Endothelial cell of umbilical vein (primary cell): ENCODE measurements around the gene ZSCAN5A.

Experiments used
- CTCF ChIP-seq, 2 donors: IDR thresholded peaks; 1 replicate in 1 of 2; 2 replicates in 1 of 2; pipeline ENCODE4 v1.5.1; 2011; ENCODE audit warnings: low read length in 2 of 2, mild to moderate bottlenecking in 2 of 2, moderate library complexity in 2 of 2, control low read depth in 1 of 2, inconsistent platforms in 1 of 2, low read depth in 1 of 2; ENCODE audit not compliant: insufficient read depth in 1 of 2; ENCODE audit errors: extremely low read depth in 1 of 2
- EZH2 ChIP-seq: IDR thresholded peaks from 2 replicates; pipeline ENCODE4 v1.6.1; 2012; ENCODE audit warnings: borderline replicate concordance, low read depth, mild to moderate bottlenecking, moderate library complexity, low read length, inconsistent platforms; ENCODE audit not compliant: severe bottlenecking
- JUN ChIP-seq: IDR thresholded peaks from 2 replicates; pipeline ENCODE4 v1.6.1; 2011; ENCODE audit warnings: borderline replicate concordance, low read depth; ENCODE audit not compliant: insufficient read length, insufficient read depth
- MYC ChIP-seq: IDR thresholded peaks from one replicate; pipeline ENCODE4 v1.6.1; 2011; ENCODE audit warnings: mild to moderate bottlenecking, low read depth, low read length
- POLR2A ChIP-seq: IDR thresholded peaks from 2 replicates; pipeline ENCODE4 v1.6.1; 2012; ENCODE audit warnings: low read depth, mild to moderate bottlenecking, control low read depth, low read length
- POLR2AphosphoS5 ChIP-seq: IDR thresholded peaks from 2 replicates; pipeline ENCODE4 v1.6.1; 2012; ENCODE audit warnings: low read depth, mild to moderate bottlenecking, control low read depth, low read length, moderate library complexity; ENCODE audit not compliant: insufficient read depth
- TF ChIP-seq, protein P1 (sequence below): IDR thresholded peaks from 2 replicates; pipeline ENCODE4 v1.6.1; 2011; ENCODE audit not compliant: insufficient read depth, insufficient read length

GRCh38 chr19:56315077-56315828 is 614 bp upstream of the ZSCAN5A start:
- TF ChIP-seq EZH2: no peak
- TF ChIP-seq POLR2A: peak; percentile 62
- no peak for TF ChIP-seq CTCF (IDR thresholded peaks at IDR 0.05; ENCODE audit: extremely low read depth in 1 of 2, insufficient read depth in 1 of 2, low read depth in 1 of 2, low read length in 2 of 2)
- TF ChIP-seq POLR2AphosphoS5: peak; percentile 57
- no peak for TF ChIP-seq JUN
- TF ChIP-seq, protein P1, sequence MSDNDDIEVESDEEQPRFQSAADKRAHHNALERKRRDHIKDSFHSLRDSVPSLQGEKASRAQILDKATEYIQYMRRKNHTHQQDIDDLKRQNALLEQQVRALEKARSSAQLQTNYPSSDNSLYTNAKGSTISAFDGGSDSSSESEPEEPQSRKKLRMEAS: peak; percentile 87
- TF ChIP-seq MYC: no peak
